K562 (cell line): ENCODE data around the gene CCDC195.

Source experiments
- E2F5 ChIP-seq: sonication (generic); formaldehyde crosslinking; IDR thresholded peaks from 2 replicates; pipeline ENCODE4 v1.8.0; 2022; ENCODE audit warnings: mild to moderate bottlenecking, missing genetic modification reagents
- ELK1 ChIP-seq: sonication (generic); formaldehyde crosslinking; IDR thresholded peaks from 2 replicates; pipeline ENCODE4 v1.8.1; 2022; ENCODE audit warnings: missing genetic modification reagents
- EZH2 ChIP-seq: IDR thresholded peaks from 2 replicates; pipeline ENCODE4 v1.6.1; 2012; ENCODE audit warnings: low read depth, mild to moderate bottlenecking, inconsistent platforms, low read length, borderline replicate concordance
- JUNB ChIP-seq: fragments of 450-650 bp; formaldehyde crosslinking; conservative IDR thresholded peaks from 2 replicates; pipeline ENCODE4 v1.4.0; 2020; ENCODE audit warnings: mild to moderate bottlenecking
- ZNF146 ChIP-seq: IDR thresholded peaks from one replicate; pipeline ENCODE4 v1.6.1; 2018; ENCODE audit warnings: missing compliant biosample characterization; ENCODE audit not compliant: unreplicated experiment

- TF ChIP-seq E2F5 (CRISPR knock-in tag) (no peak), EZH2 (no peak), JUNB (CRISPR knock-in tag) (no peak), ZNF146 (CRISPR knock-in tag) (no peak), ELK1 (CRISPR knock-in tag) (no peak)
Observed at GRCh38 chr2:224764565-224765236, 48.5 kb upstream of the CCDC195 start.
